HG03520 (cell line): ENCODE measurements around the gene GLRX3.

Source experiments
- ATAC-seq: cut with Tn5 transposase; IDR thresholded peaks from one replicate; pipeline ENCODE4 v1.9.1; 2021; ENCODE audit warnings: mild to moderate bottlenecking, moderate library complexity; ENCODE audit not compliant: unreplicated experiment

The GLRX3 gene

DNA sequence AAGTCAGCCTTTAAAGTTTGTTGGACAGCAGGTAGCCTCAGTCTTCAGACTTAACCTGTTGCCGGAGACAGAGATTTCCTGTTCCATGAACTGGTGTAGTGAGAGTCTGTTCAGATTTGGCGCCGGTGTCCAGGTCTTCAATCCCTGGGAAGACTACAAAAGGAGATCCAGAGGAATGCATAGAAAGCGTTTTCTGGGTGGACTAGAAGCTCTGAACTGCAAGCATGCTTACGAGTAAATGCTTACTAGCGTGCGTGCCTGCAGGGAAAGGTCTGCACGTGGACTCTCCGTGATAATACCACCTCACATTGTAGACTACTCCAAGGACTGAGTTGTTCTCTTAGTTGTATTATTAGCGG lies 878 bp downstream of the GLRX3 start:
- no peak for ATAC-seq

- no peak for ATAC-seq
Measured at GRCh38 chr10:130137659-130138478, 1.7 kb downstream of the GLRX3 start.

DNA sequence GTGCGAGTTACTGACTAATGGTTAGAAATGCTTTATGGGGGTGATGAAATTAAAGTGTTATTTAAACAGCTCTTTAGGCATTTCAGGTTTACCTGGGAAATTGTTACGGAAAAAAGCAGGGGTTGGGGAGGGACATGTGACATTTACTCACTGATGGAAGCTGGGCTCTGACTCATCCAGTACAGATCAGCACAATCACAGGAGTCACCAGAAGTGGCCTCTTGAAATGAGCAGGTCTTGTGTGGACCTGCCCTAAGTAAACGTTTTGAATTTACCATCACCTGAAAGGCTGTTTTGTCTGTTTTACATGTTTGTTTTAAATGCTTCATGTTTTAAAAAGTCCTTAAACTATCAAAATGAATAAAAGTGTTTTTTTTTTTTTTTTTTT lies 2.3 kb downstream of the GLRX3 start:
- ATAC-seq, result no peak

DNA sequence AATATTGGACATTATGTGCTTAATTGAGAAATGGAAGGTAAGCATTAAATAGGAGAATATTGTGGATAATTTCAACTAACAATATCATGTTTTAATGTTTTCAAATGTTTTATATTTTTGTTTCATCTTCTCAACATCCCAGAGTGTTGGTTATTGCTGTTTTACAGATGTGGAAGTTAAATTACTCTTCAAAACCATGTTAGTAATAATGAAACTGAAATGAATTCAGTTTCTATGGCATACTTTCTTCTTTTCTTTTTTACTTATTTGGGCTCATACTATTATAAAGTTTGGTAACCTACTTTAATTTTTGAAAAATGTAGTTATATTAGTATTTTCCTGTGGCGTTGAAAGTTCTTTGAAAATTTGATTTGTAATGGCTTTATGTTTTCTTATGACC lies 4.2 kb downstream of the GLRX3 start:
- ATAC-seq, result no peak

GRCh38 chr10:130141038-130141437 lies 4.8 kb downstream of the GLRX3 start:
- no peak for ATAC-seq

GRCh38 chr10:130141460-130141859 lies 5.3 kb downstream of the GLRX3 start:
- peak; percentile 14 for ATAC-seq

DNA sequence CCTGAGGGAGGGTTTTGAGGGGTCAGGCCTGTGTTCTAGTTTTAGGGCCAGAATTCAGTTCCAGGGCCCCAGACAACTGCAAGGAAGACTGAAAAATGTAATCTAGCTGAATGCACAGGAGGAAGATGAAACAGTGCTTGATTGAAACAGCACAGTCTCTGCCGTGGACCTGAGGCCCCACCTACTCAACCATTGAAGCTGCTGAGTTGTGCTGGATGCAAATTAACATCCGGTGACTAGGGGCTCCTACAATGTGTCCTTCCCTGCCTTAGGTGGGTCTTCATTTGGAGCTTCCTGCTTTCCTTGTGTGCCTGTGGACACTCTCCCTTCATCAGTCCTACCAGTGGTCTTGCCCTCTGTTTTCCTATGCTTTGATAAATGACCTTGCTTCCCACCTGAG lies 5.7 kb downstream of the GLRX3 start:
- peak; percentile 69 for ATAC-seq

DNA sequence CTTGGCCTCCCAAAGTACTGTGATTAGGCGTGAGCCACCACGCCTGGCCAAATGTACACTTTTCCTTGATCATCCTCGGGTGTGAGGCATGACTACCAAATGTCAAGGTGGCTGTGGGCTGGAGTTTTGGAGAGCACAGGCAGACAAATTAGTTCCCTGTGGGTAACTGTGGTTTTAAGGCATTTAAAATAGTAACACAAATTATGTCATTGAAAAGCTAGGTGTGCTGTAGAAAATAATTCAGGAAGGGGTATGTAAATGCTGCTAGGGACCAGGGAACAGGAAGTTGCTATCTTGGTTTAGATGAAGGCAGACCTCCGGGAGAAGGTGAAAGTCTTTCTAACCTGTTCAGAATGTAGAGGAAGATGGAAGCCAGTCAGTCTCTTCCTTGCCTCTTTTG lies 9.9 kb downstream of the GLRX3 start:
- ATAC-seq, result no peak

DNA sequence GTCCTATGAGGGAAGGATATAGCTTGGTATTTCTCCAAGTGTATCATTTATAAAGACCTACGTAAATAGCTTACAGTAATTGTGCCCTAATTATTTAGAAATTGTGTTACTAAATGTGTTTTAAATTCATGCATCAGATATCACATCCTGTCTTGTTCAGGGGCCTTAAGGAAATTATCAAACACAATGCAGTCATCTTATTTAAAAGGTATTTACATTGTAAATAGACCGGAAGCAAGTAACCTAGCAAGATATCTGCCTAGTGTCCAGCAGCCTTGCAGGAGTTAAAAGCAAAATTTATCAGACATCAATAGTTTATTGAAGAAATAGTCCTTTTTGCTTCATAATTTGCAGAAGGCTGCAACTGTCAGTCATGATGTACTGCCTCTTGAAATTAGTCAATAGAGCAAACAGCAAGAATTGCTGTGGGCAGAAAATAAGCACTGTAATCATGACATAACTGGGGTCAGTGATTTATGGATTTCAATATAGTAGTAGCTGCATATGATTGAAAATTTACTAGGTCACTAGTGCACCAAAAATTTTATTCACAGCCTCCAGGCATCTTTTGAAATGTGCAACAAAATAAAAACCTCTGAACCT lies 23.1 kb downstream of the GLRX3 start:
- ATAC-seq, result no peak

DNA sequence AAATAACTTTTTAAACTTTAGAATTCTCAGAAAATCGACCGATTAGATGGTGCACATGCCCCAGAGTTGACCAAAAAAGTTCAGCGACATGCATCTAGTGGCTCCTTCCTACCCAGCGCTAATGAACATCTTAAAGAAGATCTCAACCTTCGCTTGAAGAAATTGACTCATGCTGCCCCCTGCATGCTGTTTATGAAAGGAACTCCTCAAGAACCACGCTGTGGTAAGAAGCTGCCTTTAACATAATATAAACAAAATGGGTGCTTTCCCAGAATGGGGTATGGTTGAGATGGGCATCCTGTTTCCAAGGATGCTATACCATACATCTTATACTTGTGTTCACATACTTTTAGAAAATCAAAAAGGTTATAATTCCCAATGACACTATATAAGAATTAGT lies 24.6 kb downstream of the GLRX3 start:
- ATAC-seq, result peak; percentile 71

- no peak for ATAC-seq
Measured at GRCh38 chr10:130161331-130161730, 25.1 kb downstream of the GLRX3 start.

DNA sequence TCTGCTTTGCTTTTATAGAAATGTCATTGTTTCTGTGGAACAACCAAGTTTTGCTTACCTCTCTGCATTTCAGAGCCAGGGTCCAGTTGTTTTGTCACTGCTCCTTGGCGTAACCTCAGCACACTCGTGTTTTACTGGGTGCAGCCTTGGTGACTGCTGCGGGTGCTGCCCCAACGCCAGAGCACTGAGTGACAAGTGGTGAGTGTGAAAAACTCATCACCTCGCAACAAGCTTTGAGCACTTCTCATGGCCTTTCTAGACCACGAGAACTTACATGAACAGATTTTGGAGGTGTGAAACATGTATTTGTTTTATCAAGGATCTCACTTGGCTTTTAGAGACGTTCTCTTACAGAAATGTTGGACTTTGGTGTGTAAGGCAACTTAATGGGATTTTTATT lies 31.0 kb downstream of the GLRX3 start:
- ATAC-seq, result no peak

- no peak for ATAC-seq
Measured at GRCh38 chr10:130167707-130168106, 31.5 kb downstream of the GLRX3 start.

- ATAC-seq, result no peak
Measured at GRCh38 chr10:130169136-130169859, 33.1 kb downstream of the GLRX3 start.

GRCh38 chr10:130171196-130171595 lies 35.0 kb downstream of the GLRX3 start:
- no peak for ATAC-seq

DNA sequence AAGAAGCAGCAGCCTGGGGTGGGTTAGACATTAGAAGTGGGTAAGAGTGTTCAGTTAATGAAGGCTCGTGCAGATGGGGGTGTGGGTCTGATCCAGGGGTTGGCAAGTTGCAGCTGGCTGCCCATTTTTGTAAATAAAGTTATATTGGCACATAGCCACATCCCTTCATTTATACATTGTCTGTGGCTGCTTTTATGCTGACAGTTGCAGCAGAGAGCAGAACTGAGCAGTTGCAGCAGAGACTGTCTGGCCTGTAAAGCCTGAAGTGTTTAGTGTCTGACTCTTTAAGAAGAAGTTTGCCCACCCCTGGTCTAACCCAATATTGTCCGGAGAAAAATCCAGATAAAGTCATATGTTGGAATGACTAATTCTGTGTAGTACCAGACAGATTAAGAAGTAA lies 38.1 kb downstream of the GLRX3 start:
- no peak for ATAC-seq

- no peak for ATAC-seq
Measured at GRCh38 chr10:130175074-130175473, 38.9 kb downstream of the GLRX3 start.

DNA sequence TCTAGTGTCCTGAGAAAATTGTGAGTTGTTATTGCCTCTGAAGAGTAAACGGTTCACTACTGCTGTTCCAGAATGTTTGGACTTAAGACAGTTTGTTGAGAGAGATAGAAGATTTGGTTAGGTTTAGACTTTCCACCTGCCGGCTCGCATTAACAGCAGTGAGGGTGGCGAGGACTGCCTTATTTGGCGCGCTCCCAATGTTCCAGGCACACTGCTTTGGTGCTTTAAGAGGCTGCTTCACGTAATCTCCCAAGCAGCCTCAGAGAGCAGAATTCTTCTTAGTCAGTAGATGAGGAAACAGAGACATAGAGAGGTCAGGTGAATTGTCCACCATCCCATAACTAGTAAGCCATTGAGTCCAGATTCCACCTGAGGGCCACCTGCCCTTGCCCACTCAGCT lies 41.1 kb downstream of the GLRX3 start:
- ATAC-seq, result no peak

GRCh38 chr10:130179640-130180039 lies 43.4 kb downstream of the GLRX3 start:
- no peak for ATAC-seq

GRCh38 chr10:130180416-130180815 lies 44.2 kb downstream of the GLRX3 start:
- ATAC-seq, result no peak

DNA sequence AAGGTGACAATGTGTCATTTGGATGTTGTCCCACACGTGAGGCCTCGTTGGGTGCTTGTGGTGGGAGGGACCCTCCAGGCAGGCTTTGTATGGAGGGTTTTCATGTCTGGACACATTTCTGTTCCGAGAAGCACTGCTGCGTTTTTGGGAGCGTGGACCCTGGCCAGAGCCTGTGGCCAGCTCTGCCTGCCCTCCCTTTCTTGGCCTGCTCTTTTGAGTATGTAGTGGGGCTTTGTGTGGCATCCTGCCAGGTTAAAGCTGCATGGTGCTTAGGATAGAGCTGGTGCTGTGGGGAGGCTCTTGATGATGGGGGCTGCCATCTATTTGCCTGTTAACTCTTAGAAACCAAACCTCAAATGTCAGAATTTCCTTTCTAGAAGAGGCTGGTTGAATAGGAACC lies 45.7 kb downstream of the GLRX3 start:
- ATAC-seq, result no peak

DNA sequence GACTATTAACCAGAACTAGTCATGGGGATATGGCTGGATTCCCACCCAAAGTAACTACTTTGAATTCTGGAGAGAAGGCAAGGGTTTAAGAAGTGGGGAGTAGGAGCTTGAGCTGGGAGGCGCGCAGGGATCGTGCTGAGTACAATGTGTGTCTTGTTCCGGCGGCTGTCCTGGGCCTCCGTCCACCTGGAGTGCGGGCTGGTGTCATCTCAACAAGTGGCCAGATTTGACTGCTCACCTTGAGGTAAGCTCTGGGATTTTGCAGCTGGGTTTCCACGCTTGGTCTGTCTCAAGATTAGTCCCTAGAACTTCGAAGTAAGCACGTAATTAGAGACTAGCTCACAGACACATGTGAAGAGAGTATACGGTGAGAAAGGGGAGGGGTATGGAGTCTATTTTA lies 49.4 kb downstream of the GLRX3 start:
- ATAC-seq, result no peak
